IMR-90 (cell line): Measurements from ENCODE around the gene SASH1. TPM values are rescaled to one million over a fixed set of nuclear protein-coding genes. Genes with fewer than 3 reads are reported as not detected.

Source experiments
- ATAC-seq: fragments of 200-7000 bp; cut with Tn5 transposase; 2 replicates; pipeline ENCODE4 v1.9.1; 2020; ENCODE audit warnings: low read depth, mild to moderate bottlenecking, moderate library complexity
- BruUV-seq: library from RNA; stranded (reverse); fragments of 400-500 nt; replicated peaks from 2 replicates; lab custom pipeline; 2021; lab: Mats Ljungman, UMichigan
- CTCF ChIA-PET: fragments of 300-600 bp; formaldehyde crosslinking; extraction: SDS; loops from one replicate; lab custom pipeline; 2021; ENCODE audit warnings: antibody characterized with exemption; lab: Yijun Ruan, JAX
- POLR2A ChIA-PET: fragments of 300-600 bp; sonication (Branson Sonifier 250); formaldehyde crosslinking; loops from one replicate; lab custom pipeline; 2022; ENCODE audit warnings: antibody characterized with exemption; ENCODE audit not compliant: unreplicated experiment; lab: Charles Lee
- DNase-seq: peaks from one replicate; pipeline ENCODE4 v3.0.0; 2013
- H2AFZ ChIP-seq: replicated peaks from 2 replicates; pipeline ENCODE3; 2013; ENCODE audit warnings: low read length, mild to moderate bottlenecking; ENCODE audit not compliant: poor library complexity
- H2AK5ac ChIP-seq: 2 replicates; pipeline ENCODE4 v1.6.1; 2013; ENCODE audit warnings: low read depth, low read length, inconsistent platforms
- H2AK9ac ChIP-seq: replicated peaks from 2 replicates; pipeline ENCODE3; 2013; ENCODE audit warnings: mild to moderate bottlenecking, low read depth, low read length, moderate library complexity; ENCODE audit not compliant: poor library complexity
- H2BK120ac ChIP-seq: 2 replicates; pipeline ENCODE4 v1.6.1; 2013; ENCODE audit warnings: low read depth, low read length, inconsistent platforms
- H2BK15ac ChIP-seq: 3 replicates; pipeline ENCODE4 v1.6.1; 2013; ENCODE audit warnings: low read depth, low read length, inconsistent platforms
- H2BK20ac ChIP-seq: 2 replicates; pipeline ENCODE4 v1.6.1; 2013; ENCODE audit warnings: low read depth, mild to moderate bottlenecking, inconsistent platforms, low read length, moderate library complexity
- H2BK5ac ChIP-seq: 2 replicates; pipeline ENCODE4 v1.6.1; 2013; ENCODE audit warnings: mild to moderate bottlenecking, low read depth, low read length, inconsistent platforms; ENCODE audit not compliant: poor library complexity, severe bottlenecking
- H3K14ac ChIP-seq: replicated peaks from 2 replicates; pipeline ENCODE4 v1.6.1; 2013; ENCODE audit warnings: low read depth, low read length, inconsistent platforms
- H3K18ac ChIP-seq: 2 replicates; pipeline ENCODE4 v1.6.1; 2013; ENCODE audit warnings: low read depth, low read length, control low read depth
- H3K23ac ChIP-seq: 2 replicates; pipeline ENCODE4 v1.6.1; 2013; ENCODE audit warnings: low read depth, low read length, inconsistent platforms
- H3K27ac ChIP-seq: 2 replicates; pipeline ENCODE4 v1.5.1; 2013; ENCODE audit warnings: mild to moderate bottlenecking, control low read depth, low read length; ENCODE audit not compliant: insufficient read depth
- H3K27me3 ChIP-seq: 2 replicates; pipeline ENCODE4 v1.6.1; 2013; ENCODE audit warnings: low read length; ENCODE audit not compliant: control insufficient read depth, insufficient read depth
- H3K36me3 ChIP-seq: 2 replicates; pipeline ENCODE4 v1.6.1; 2013; ENCODE audit warnings: low read length, mixed read lengths; ENCODE audit not compliant: control insufficient read depth, insufficient read depth
- H3K4ac ChIP-seq: 2 replicates; pipeline ENCODE4 v1.6.1; 2013; ENCODE audit warnings: low read depth, low read length, inconsistent platforms
- H3K4me1 ChIP-seq: 2 replicates; pipeline ENCODE4 v1.6.1; 2013; ENCODE audit warnings: low read length, mixed read lengths; ENCODE audit not compliant: control insufficient read depth, insufficient read depth
- H3K4me2 ChIP-seq: 2 replicates; pipeline ENCODE4 v1.6.1; 2013; ENCODE audit warnings: low read depth, mild to moderate bottlenecking, control low read depth, low read length, moderate library complexity
- H3K4me3 ChIP-seq: 2 replicates; pipeline ENCODE4 v1.5.1; 2013; ENCODE audit warnings: low read depth, mild to moderate bottlenecking, control low read depth, low read length, moderate library complexity; ENCODE audit not compliant: insufficient read depth
- H3K56ac ChIP-seq: 2 replicates; pipeline ENCODE4 v1.6.1; 2013; ENCODE audit warnings: low read length, inconsistent platforms; ENCODE audit not compliant: insufficient read depth; ENCODE audit errors: extremely low read depth
- H3K79me1 ChIP-seq, 2 experiments: 2 replicates each; pipeline ENCODE4 v1.6.1; 2013; ENCODE audit warnings: low read length in 2 of 2, inconsistent platforms in 1 of 2, low read depth in 1 of 2
- H3K9ac ChIP-seq: 2 replicates; pipeline ENCODE4 v1.6.1; 2013; ENCODE audit warnings: low read depth, low read length, control low read depth
- H3K9me1 ChIP-seq: 2 replicates; pipeline ENCODE4 v1.6.1; 2013; ENCODE audit warnings: low read length, inconsistent platforms; ENCODE audit not compliant: insufficient read depth
- H3K9me3 ChIP-seq: 2 replicates; pipeline ENCODE4 v1.6.1; 2013; ENCODE audit warnings: low read length; ENCODE audit not compliant: control insufficient read depth, insufficient read depth
- H4K20me1 ChIP-seq: 2 replicates; pipeline ENCODE4 v1.6.1; 2013; ENCODE audit warnings: low read length, inconsistent platforms; ENCODE audit not compliant: insufficient read depth
- H4K5ac ChIP-seq: 2 replicates; pipeline ENCODE4 v1.6.1; 2013; ENCODE audit warnings: mild to moderate bottlenecking, low read depth, low read length, control low read depth
- H4K8ac ChIP-seq, 2 experiments: 2 replicates each; pipeline ENCODE4 v1.6.1; 2013; ENCODE audit warnings: low read depth in 2 of 2, low read length in 2 of 2, control low read depth in 1 of 2, inconsistent platforms in 1 of 2
- H4K91ac ChIP-seq: 2 replicates; pipeline ENCODE4 v1.6.1; 2013; ENCODE audit warnings: low read depth, low read length, inconsistent platforms; ENCODE audit not compliant: insufficient read depth
- CHD1 ChIP-seq: IDR thresholded peaks from 2 replicates; pipeline ENCODE4 v1.6.1; 2012; ENCODE audit warnings: low read depth, low read length, improper control_type of control experiment
- FOS ChIP-seq: fragments of 150-350 bp; IDR thresholded peaks from 2 replicates; pipeline ENCODE4 v1.6.1; 2016; ENCODE audit warnings: low read depth, low read length
- MAFK ChIP-seq: IDR thresholded peaks from 2 replicates; pipeline ENCODE4 v1.6.1; 2012; ENCODE audit warnings: low read depth, low read length, improper control_type of control experiment
- MAZ ChIP-seq: IDR thresholded peaks from 2 replicates; pipeline ENCODE4 v1.6.1; 2012; ENCODE audit warnings: low read depth, mild to moderate bottlenecking, low read length, improper control_type of control experiment, moderate library complexity, borderline replicate concordance
- MXI1 ChIP-seq: IDR thresholded peaks from 2 replicates; pipeline ENCODE4 v1.6.1; 2012; ENCODE audit warnings: low read depth, mild to moderate bottlenecking, low read length, moderate library complexity, borderline replicate concordance
- NFE2L2 ChIP-seq: fragments of 150-350 bp; IDR thresholded peaks from 2 replicates; pipeline ENCODE4 v1.6.1; 2016; ENCODE audit warnings: low read depth, mild to moderate bottlenecking, low read length
- RAD21 ChIP-seq: IDR thresholded peaks from 2 replicates; pipeline ENCODE4 v1.6.1; 2012; ENCODE audit warnings: low read length, improper control_type of control experiment
- RCOR1 ChIP-seq: IDR thresholded peaks from 2 replicates; pipeline ENCODE4 v1.6.1; 2012; ENCODE audit warnings: mild to moderate bottlenecking, low read length, improper control_type of control experiment; ENCODE audit not compliant: insufficient replicate concordance
- WGBS, 2 experiments: methylation state at CpG; one replicate each; pipeline versions ENCODE4 v1.1.5 to v1.1.7; 2013; ENCODE audit warnings: missing lambda C conversion rate in 2 of 2; ENCODE audit not compliant: insufficient read length in 1 of 2; ENCODE audit errors: extremely low coverage in 2 of 2; 5-methylcytosine and 5-hydroxymethylcytosine counted together
- dilution Hi-C: fragments of 300-500 bp; cut with HindIII; formaldehyde crosslinking; loops from one replicate; pipeline ENCODE4 v1.14.3; 2018; ENCODE audit warnings: low sequenced_read_pairs; ENCODE audit not compliant: unreplicated experiment
- in situ Hi-C: fragments of 300-500 bp; cut with MboI; formaldehyde crosslinking; loops from 3 replicates; pipeline ENCODE4 v1.14.3; 2019; ENCODE audit warnings: low sequenced_read_pairs, inconsistent platforms, mixed read lengths
- intact Hi-C: fragments of 100-400 bp; cut with micrococcal nuclease; formaldehyde crosslinking; loops from 2 replicates; pipeline ENCODE4 v1.10.0; 2022
- polyA plus RNA-seq, 3 experiments: library from polyadenylated mRNA; depleted of rRNA; stranded (reverse); fragments of >200 nt; gene quantifications; 2 replicates each; pipeline ENCODE4 v1.2.3, GENCODE V29; 2012; ENCODE audit warnings: low replicate concordance in 1 of 3
- total RNA-seq: library from RNA; depleted of rRNA; stranded (reverse); fragments of >200 nt; gene quantifications from 2 replicates; pipeline ENCODE4 v1.2.3, GENCODE V29; 2012
- TF ChIP-seq, protein P1 (sequence below): fragments of 150-350 bp; IDR thresholded peaks from 2 replicates; pipeline ENCODE4 v1.6.1; 2016; ENCODE audit warnings: low read depth, mild to moderate bottlenecking, low read length, moderate library complexity, borderline replicate concordance
- TF ChIP-seq, protein P2 (sequence below): fragments of 150-350 bp; IDR thresholded peaks from 2 replicates; pipeline ENCODE4 v1.6.1; 2017; ENCODE audit warnings: mild to moderate bottlenecking, antibody characterized with exemption, low read length, low read depth

The SASH1 gene
- total and polyA plus RNA-seq, 2 of the 4 experiments (the other 2 are of a cell fraction), result 11.6 to 16.5 TPM

DNA sequence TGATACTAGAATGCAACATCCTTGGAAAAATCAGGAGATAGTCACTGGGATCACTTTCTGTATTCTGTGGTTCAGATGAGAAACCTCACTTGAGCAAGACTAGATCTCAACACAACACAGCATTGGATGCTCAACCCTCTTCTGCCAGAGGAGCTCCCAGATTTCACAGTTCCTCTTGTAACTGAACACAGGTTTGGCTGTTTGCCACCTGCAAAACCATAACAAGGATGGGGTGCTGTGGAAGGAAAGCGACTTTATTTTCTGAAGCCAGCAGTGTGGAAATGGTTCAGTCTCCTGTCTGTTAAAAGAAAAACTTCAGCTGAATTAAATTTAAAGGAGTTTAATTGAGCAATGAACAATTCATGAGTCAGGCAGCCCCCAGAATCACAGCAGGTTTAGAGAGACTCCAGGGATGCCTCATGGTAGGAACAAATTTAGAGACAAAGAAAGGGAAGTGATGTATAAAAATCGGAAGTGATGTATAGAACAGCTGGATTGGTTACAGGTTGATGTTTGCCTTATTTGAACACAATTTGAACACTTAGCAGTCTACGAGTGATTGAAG is 254.3 kb downstream of the SASH1 start:
- Histone ChIP-seq H2BK20ac (no peak overlapping the region), H3K4me3 (no peak overlapping the region), H4K91ac (no peak overlapping the region), H3K79me1 (no peaks in the 10 kb centered on the region), H3K14ac (no peak overlapping the region), H4K5ac (no peak overlapping the region), H2AK5ac (no peak overlapping the region), H2AFZ (no peak overlapping the region), H3K18ac (no peak overlapping the region), H2BK120ac (no peak overlapping the region), H3K9ac (no peak overlapping the region), H3K9me1 (no peaks in the 10 kb centered on the region; the same call in 1 of the 2 replicates), H4K8ac (no peak overlapping the region), H3K23ac (no peak overlapping the region), H3K36me3 (no peaks in the 10 kb centered on the region), H4K20me1 (no peaks in the 10 kb centered on the region), H3K4me1 (peaks cover 4% of the 10 kb centered on the region), H3K4me2 (no peak overlapping the region), H2BK5ac (no peak overlapping the region), H3K27ac (no peak overlapping the region), H2AK9ac (no peak overlapping the region), H3K9me3 (no peaks in the 10 kb centered on the region), H3K27me3 (no peaks in the 10 kb centered on the region), H3K4ac (no peak overlapping the region), H3K56ac (no peak overlapping the region), H2BK15ac (no peak overlapping the region)
- ATAC-seq (no peak), DNase-seq (no peak)
- in situ Hi-C loops (no loop called here), intact Hi-C loops (no loop called here), dilution Hi-C loops (no loop called here)
- CTCF ChIA-PET, result interaction anchor here (0.6 kb wide), 1 partner anchor 9 kb away, joined by 3 read pairs; no protein-coding TSS in a partner anchor
- TF ChIP-seq, protein P1, sequence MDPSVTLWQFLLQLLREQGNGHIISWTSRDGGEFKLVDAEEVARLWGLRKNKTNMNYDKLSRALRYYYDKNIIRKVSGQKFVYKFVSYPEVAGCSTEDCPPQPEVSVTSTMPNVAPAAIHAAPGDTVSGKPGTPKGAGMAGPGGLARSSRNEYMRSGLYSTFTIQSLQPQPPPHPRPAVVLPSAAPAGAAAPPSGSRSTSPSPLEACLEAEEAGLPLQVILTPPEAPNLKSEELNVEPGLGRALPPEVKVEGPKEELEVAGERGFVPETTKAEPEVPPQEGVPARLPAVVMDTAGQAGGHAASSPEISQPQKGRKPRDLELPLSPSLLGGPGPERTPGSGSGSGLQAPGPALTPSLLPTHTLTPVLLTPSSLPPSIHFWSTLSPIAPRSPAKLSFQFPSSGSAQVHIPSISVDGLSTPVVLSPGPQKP, result no peak
- TF ChIP-seq MAFK (no peak), MXI1 (no peak), FOS (no peak), NFE2L2 (no peak), RAD21 (no peak), RCOR1 (no peak), CHD1 (no peak), MAZ (no peak)
- TF ChIP-seq, protein P2, sequence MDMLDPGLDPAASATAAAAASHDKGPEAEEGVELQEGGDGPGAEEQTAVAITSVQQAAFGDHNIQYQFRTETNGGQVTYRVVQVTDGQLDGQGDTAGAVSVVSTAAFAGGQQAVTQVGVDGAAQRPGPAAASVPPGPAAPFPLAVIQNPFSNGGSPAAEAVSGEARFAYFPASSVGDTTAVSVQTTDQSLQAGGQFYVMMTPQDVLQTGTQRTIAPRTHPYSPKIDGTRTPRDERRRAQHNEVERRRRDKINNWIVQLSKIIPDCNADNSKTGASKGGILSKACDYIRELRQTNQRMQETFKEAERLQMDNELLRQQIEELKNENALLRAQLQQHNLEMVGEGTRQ, result no peak
- no CpG with 5 or more reads among the region's 3 CpGs for WGBS, 2 experiments
- BruUV-seq, result no TSS peak
- POLR2A ChIA-PET, result interaction anchor here (0.5 kb wide), 1 partner anchor 183 kb away, joined by 3 read pairs; no protein-coding TSS in a partner anchor
